HG02870 (cell line): ENCODE results near the gene LRP1B.

Experiments
- ATAC-seq: cut with Tn5 transposase; IDR thresholded peaks from one replicate; pipeline ENCODE4 v1.9.1; 2021; ENCODE audit warnings: mild to moderate bottlenecking, moderate library complexity; ENCODE audit not compliant: unreplicated experiment

The LRP1B gene

GRCh38 chr2:141529659-141530058, 601.2 kb downstream of the LRP1B start:
- ATAC-seq = no peak

- no peak for ATAC-seq
Observed at GRCh38 chr2:141528990-141529389, 601.8 kb downstream of the LRP1B start.

GRCh38 chr2:141526760-141527159, 604.1 kb downstream of the LRP1B start:
- no peak for ATAC-seq

- ATAC-seq = no peak
Observed at GRCh38 chr2:141524777-141525176, 606.0 kb downstream of the LRP1B start.

DNA sequence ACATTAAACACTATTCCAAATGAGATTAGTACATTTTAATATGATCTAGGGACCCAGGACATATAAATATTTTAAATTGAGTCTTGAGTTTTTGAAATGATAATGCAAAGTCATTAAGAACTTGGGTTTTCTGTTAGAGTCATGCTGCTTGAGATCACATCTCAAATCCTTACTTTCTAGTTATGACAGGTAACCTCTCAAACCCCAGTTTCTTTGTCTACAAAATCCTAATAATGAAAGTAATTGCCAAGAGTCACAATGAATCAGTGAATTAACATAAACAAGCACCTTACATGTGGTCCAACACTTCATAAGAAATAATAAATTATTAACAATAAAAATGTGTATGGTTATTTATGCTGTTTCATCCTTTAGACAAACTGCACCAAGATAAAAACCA, 607.6 kb downstream of the LRP1B start:
- ATAC-seq = peak; percentile 58

GRCh38 chr2:141522702-141523101, 608.1 kb downstream of the LRP1B start:
- ATAC-seq = no peak

DNA sequence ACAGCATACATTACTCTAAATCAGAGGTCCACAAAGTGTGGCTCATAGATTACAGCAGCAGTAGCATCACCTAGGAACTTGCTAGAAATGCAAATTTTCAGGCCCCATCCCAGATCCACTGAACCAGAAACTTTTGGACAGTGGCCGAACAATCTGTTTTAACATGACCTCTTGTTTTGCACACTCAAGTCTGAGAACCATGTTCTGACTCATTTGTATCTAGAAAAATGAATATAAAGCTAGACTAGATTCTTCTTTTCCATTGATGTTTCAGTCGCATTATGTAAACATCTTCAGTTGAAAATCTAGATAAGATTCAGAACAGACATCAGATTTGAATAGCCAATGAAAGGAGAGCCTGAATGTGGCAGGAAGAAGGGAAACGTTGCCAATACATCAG, 608.8 kb downstream of the LRP1B start:
- no peak for ATAC-seq

- ATAC-seq = no peak
Observed at GRCh38 chr2:141519906-141520305, 610.9 kb downstream of the LRP1B start.

GRCh38 chr2:141517852-141518421, 612.9 kb downstream of the LRP1B start:
- ATAC-seq = no peak

- no peak for ATAC-seq
Observed at GRCh38 chr2:141517180-141517851, 613.5 kb downstream of the LRP1B start.

- no peak for ATAC-seq
Observed at GRCh38 chr2:141515931-141516330, 614.9 kb downstream of the LRP1B start.

DNA sequence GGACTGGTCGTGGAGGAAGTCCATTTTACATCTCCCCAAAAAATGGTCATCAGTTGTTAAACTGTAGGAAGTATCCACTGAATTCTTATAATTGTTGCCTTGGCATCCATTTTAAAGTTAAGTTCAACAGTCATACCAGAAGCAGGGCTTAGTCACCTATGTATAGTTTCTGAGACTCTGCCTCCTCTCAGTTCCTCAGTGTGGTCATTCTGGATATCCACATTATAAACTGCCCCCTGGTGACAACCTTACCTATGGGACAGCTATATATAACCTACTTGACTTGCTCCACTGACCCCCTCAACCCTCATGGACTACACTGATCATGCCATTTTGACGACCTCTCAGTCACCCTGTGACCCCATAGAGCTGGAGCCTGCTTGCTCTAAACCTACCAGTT, 617.0 kb downstream of the LRP1B start:
- ATAC-seq = peak; percentile 99

- no peak for ATAC-seq
Observed at GRCh38 chr2:141508806-141509595, 621.8 kb downstream of the LRP1B start.

- ATAC-seq = no peak
Observed at GRCh38 chr2:141508086-141508752, 622.6 kb downstream of the LRP1B start.

DNA sequence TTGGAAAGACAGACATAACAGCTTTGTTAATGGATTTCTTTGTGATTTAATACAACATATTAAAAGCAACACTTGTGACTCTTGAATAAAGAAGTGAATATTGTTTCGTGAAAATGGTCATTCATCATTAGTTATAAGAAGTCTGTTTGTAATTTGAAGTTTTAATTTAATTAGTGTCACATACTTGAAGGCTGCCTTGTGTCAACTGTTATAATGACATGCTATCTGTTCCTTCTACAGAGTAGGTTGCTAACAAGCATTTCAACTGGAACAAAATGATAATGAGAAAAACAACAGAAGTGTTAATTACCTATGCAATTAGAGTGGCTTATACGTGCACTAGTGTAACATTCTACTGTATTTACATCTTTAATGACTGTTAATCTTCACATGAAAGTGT, 624.7 kb downstream of the LRP1B start:
- ATAC-seq = no peak

- ATAC-seq = no peak
Observed at GRCh38 chr2:141501752-141502151, 629.1 kb downstream of the LRP1B start.

GRCh38 chr2:141499123-141499522, 631.7 kb downstream of the LRP1B start:
- no peak for ATAC-seq

GRCh38 chr2:141498561-141498960, 632.3 kb downstream of the LRP1B start:
- ATAC-seq = no peak

DNA sequence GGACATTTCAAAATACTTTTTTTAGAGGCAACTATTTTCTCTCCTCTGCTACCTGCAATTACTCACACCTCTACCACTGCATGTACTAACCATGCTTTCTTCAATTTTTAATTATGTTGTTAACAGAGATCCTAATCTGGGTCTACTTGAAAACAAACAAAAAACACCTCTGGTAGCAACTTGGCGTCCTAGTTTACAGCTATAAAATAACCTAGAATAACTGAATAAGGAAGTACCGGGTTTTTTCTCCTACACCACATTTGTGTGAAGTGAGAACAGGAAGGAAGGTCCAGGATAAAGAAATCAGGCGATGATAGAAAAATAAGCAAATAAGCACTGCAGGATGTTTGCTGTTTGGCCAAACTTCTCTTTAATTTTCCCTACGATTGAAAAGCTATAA, 633.5 kb downstream of the LRP1B start:
- no peak for ATAC-seq

DNA sequence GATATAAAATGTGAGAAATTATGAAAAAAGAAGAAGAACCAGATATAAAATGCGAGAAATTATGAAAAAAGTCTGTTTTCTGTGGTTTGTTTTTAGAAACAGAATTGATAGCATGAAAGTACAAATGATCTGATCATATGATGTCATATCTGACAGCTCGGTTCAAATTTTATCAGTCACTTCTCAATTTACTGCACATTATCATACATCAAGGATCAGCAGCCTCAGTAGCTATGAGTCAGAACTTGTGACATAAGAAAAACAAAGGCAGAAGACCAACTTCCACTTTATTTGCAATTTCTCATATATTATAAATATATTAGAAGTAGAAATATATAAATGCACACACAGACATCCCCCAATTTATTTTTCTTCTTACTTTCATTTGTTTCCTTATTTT, 634.0 kb downstream of the LRP1B start:
- ATAC-seq = no peak

GRCh38 chr2:141493936-141494335, 636.9 kb downstream of the LRP1B start:
- no peak for ATAC-seq

GRCh38 chr2:141492816-141493215, 638.0 kb downstream of the LRP1B start:
- no peak for ATAC-seq
